HCT116 (cell line): Measurements from ENCODE around the gene KRTAP4-3. TPM values are rescaled to one million over a fixed set of nuclear protein-coding genes. Genes with fewer than 3 reads are reported as not detected.

ENCODE experiments used
- ATAC-seq: fragments of 200-7000 bp; cut with Tn5 transposase; 2 replicates; pipeline ENCODE4 v1.9.1; 2020; ENCODE audit warnings: mild to moderate bottlenecking, moderate library complexity
- Bru-seq: library from RNA; stranded (reverse); fragments of 400-500 nt; gene quantifications from one replicate; lab custom pipeline; 2021; lab: Mats Ljungman, UMichigan
- BruChase-seq, 2 experiments: library from RNA; stranded (reverse); fragments of 400-500 nt; gene quantifications; one replicate each; lab custom pipeline; 2021; lab: Mats Ljungman, UMichigan
- BruUV-seq: library from RNA; stranded (reverse); fragments of 400-500 nt; replicated peaks from 2 replicates; lab custom pipeline; 2021; lab: Mats Ljungman, UMichigan
- CTCF ChIA-PET: fragments of 300-600 bp; sonication (Branson Sonifier 250); formaldehyde crosslinking; loops from one replicate; lab custom pipeline; 2021; ENCODE audit warnings: antibody characterized with exemption; lab: Charles Lee
- POLR2A ChIA-PET: fragments of 300-600, 350-600 bp; sonication (Branson Sonifier 250); formaldehyde crosslinking; loops from one replicate; lab custom pipeline; 2021; ENCODE audit warnings: antibody characterized with exemption; lab: Charles Lee
- RAD21 ChIA-PET, 2 experiments: fragments of 300-600 bp; sonication (Branson Sonifier 250); formaldehyde crosslinking; loops; one replicate each; lab custom pipeline; 2023; ENCODE audit warnings: low total read pairs in 2 of 2; ENCODE audit not compliant: uncharacterized antibody in 2 of 2, unreplicated experiment in 2 of 2, low non-redundant PET in 1 of 2; lab: Charles Lee
- DNase-seq: peaks from one replicate; pipeline ENCODE4 v3.0.0-alpha.2; 2010; ENCODE audit warnings: low read depth, low spot score
- H2AFZ ChIP-seq: fragments of 200-600 bp; shearing (Covaris generic), sonication (generic); 2 replicates; pipeline ENCODE4 v1.6.1; 2017; ENCODE audit warnings: low read depth, mixed run types, mixed read lengths, antibody characterized with exemption, low read length; ENCODE audit not compliant: poor library complexity, severe bottlenecking
- H3K27ac ChIP-seq: 2 replicates; pipeline ENCODE4 v1.5.1; 2012; ENCODE audit warnings: low read depth, low read length
- H3K27me3 ChIP-seq: fragments of 200-600 bp; sonication (generic); 2 replicates; pipeline ENCODE4 v1.6.1; 2016; ENCODE audit warnings: mixed run types, low read length, mixed read lengths; ENCODE audit not compliant: insufficient read depth
- H3K36me3 ChIP-seq, 2 experiments: fragments of 200-500 bp in 1 of 2; fragments of 200-600 bp in 1 of 2; sonication (Bioruptor generic) in 1 of 2; sonication (generic) in 1 of 2; 2 replicates each; pipeline versions ENCODE4 v1.5.1 to v1.6.1; 2014 to 2016; ENCODE audit warnings: low read length in 2 of 2, inconsistent platforms in 1 of 2, mixed read lengths in 1 of 2, mixed run types in 1 of 2; ENCODE audit not compliant: insufficient read depth in 2 of 2, control insufficient read depth in 1 of 2
- H3K4me1 ChIP-seq, 2 experiments: fragments of 200-600 bp in 1 of 2; sonication (generic) in 1 of 2; 2 replicates each; pipeline versions ENCODE4 v1.5.1 to v1.6.1; 2012 to 2017; ENCODE audit warnings: low read length in 2 of 2, inconsistent platforms in 1 of 2, mild to moderate bottlenecking in 1 of 2, mixed read lengths in 1 of 2, mixed run types in 1 of 2, moderate library complexity in 1 of 2; ENCODE audit not compliant: insufficient read depth in 2 of 2, control insufficient read depth in 1 of 2
- H3K4me2 ChIP-seq: fragments of 200-600 bp; sonication (generic); 2 replicates; pipeline ENCODE4 v1.6.1; 2017; ENCODE audit warnings: mixed run types, low read length, mixed read lengths
- H3K4me3 ChIP-seq, 2 experiments: fragments of 200-600 bp in 1 of 2; sonication (generic) in 1 of 2; replicated peaks in 1 of 2; 2 replicates each; pipeline ENCODE4 v1.5.1; 2011 to 2016; ENCODE audit warnings: low read length in 2 of 2, control low read depth in 1 of 2, low read depth in 1 of 2, mild to moderate bottlenecking in 1 of 2, mixed read lengths in 1 of 2, mixed run types in 1 of 2
- H3K79me2 ChIP-seq: fragments of 200-600 bp; sonication (generic); 2 replicates; pipeline ENCODE4 v1.6.1; 2017; ENCODE audit warnings: mild to moderate bottlenecking, mixed run types, low read length, moderate library complexity, mixed read lengths; ENCODE audit not compliant: insufficient read depth
- H3K9ac ChIP-seq: fragments of 200-600 bp; sonication (generic); 2 replicates; pipeline ENCODE4 v1.6.1; 2016; ENCODE audit warnings: low read length, mixed read lengths
- H3K9me2 ChIP-seq: fragments of 200-600 bp; sonication (generic), shearing (Covaris generic); 2 replicates; pipeline ENCODE4 v1.6.1; 2017; ENCODE audit warnings: mixed run types, mild to moderate bottlenecking, moderate library complexity; ENCODE audit not compliant: insufficient read depth
- H3K9me3 ChIP-seq, 2 experiments: fragments of 200-500 bp in 1 of 2; fragments of 200-600 bp in 1 of 2; sonication (Bioruptor generic) in 1 of 2; sonication (generic) in 1 of 2; 2 replicates each; pipeline ENCODE4 v1.6.1; 2014 to 2017; ENCODE audit warnings: low read length in 2 of 2, mixed read lengths in 2 of 2, inconsistent platforms in 1 of 2, low read depth in 1 of 2, mild to moderate bottlenecking in 1 of 2, mixed run types in 1 of 2, moderate library complexity in 1 of 2; ENCODE audit not compliant: control insufficient read depth in 1 of 2, insufficient read depth in 1 of 2
- H4K20me1 ChIP-seq: fragments of 200-600 bp; sonication (generic), shearing (Covaris generic); 2 replicates; pipeline ENCODE4 v1.6.1; 2017; ENCODE audit warnings: mixed run types, mild to moderate bottlenecking, moderate library complexity; ENCODE audit not compliant: insufficient read depth
- CEBPB ChIP-seq: IDR thresholded peaks from 2 replicates; pipeline ENCODE4 v1.6.1; 2012; ENCODE audit warnings: low read depth
- EZH2phosphoT487 ChIP-seq: fragments of 200-600 bp; IDR thresholded peaks from 2 replicates; pipeline ENCODE4 v1.6.1; 2018; ENCODE audit warnings: antibody characterized with exemption, borderline replicate concordance
- FOSL1 ChIP-seq: IDR thresholded peaks from 2 replicates; pipeline ENCODE4 v1.6.1; 2012; ENCODE audit warnings: low read depth
- JUND ChIP-seq: IDR thresholded peaks from 2 replicates; pipeline ENCODE4 v1.6.1; 2012
- POLR2A ChIP-seq: IDR thresholded peaks from 2 replicates; pipeline ENCODE4 v1.7.0; 2011; ENCODE audit warnings: borderline replicate concordance; ENCODE audit not compliant: insufficient read depth, insufficient read length; ENCODE audit errors: extremely low read depth
- POLR2AphosphoS5 ChIP-seq: IDR thresholded peaks from 2 replicates; pipeline ENCODE4 v1.6.1; 2011; ENCODE audit warnings: mild to moderate bottlenecking, low read depth, low read length, moderate library complexity
- RAD21 ChIP-seq: IDR thresholded peaks from 2 replicates; pipeline ENCODE4 v1.6.1; 2012; ENCODE audit warnings: low read depth, mild to moderate bottlenecking
- SP1 ChIP-seq: IDR thresholded peaks from 2 replicates; pipeline ENCODE4 v1.6.1; 2012; ENCODE audit warnings: low read depth
- SRF ChIP-seq: IDR thresholded peaks from 2 replicates; pipeline ENCODE4 v1.6.1; 2012; ENCODE audit warnings: low read depth
- ZFX ChIP-seq: fragments of 450-650 bp; IDR thresholded peaks from 2 replicates; pipeline ENCODE4 v1.6.1; 2017
- ZNF274 ChIP-seq: fragments of 200-500 bp; sonication (Bioruptor generic); IDR thresholded peaks from 2 replicates; pipeline ENCODE4 v1.6.1; 2014; ENCODE audit warnings: mild to moderate bottlenecking, low read depth, low read length, inconsistent platforms
- intact Hi-C: fragments of 100-400 bp; cut with micrococcal nuclease; formaldehyde crosslinking; loops from 2 replicates; pipeline ENCODE4 v1.10.0; 2022
- long read RNA-seq: library from polyadenylated mRNA; unstranded; transcript quantifications from one replicate; pipeline ENCODE4 v2.0.0, GENCODE V29; 2021; ENCODE audit not compliant: unreplicated experiment
- polyA plus RNA-seq: library from polyadenylated mRNA; unstranded; fragments of >200 nt; gene quantifications from 2 replicates; pipeline ENCODE4 v1.2.1, GENCODE V29; 2012; ENCODE audit warnings: missing spikeins
- total RNA-seq: library from RNA; stranded (reverse); gene quantifications from one replicate; pipeline ENCODE4 v1.2.1, GENCODE V29; 2021; ENCODE audit not compliant: unreplicated experiment
- TF ChIP-seq, protein P1 (sequence below): IDR thresholded peaks from 2 replicates; pipeline ENCODE4 v1.6.1; 2012

The KRTAP4-3 gene
- total RNA-seq = not detected
- not detected in 2 replicates for polyA plus RNA-seq
- not detected for Bru-seq, nascent RNA
- not detected for BruChase-seq, experiment 1, labeled RNA remaining after a 6-hour chase
- BruChase-seq, experiment 2, labeled RNA remaining after a 2-hour chase = not detected
- long read RNA-seq = 0 reads

DNA sequence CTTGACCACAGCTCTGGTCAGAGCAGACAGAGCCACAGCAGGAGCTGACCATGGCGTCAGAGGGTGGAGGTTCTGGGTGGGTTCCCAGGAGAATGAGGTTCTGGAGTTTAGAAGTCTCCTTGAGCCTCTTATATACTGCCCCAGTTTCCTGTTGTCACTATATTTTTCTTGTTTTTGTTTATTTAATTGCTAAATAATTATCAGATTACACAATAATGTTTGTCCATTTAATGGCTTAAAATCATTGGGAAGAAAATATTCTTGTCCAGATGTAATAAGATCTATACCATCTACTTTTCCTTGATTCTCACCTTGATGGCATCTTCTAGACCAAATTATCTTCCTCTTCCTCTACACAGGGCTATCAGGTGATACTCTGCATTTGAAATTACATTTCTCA, at the start of gene KRTAP4-3:
KRTAP4-3 (minus strand) TSS at position 101 of the 400 bp plus-strand sequence; CDS start at position 52, 49 bp downstream.
- Histone ChIP-seq H3K4me3 (no peak within 1 kb of the TSS), H3K27ac (no peak within 1 kb of the TSS), H3K36me3 (no peaks in the 10 kb centered on the region), H3K9me3 (no peaks in the 10 kb centered on the region; a peak in 1 of 4 replicates), H2AFZ (no peak within 1 kb of the TSS), H3K9ac (no peak within 1 kb of the TSS), H3K27me3 (no peaks in the 10 kb centered on the region), H3K4me2 (no peak within 1 kb of the TSS), H3K4me1 (no peaks in the 10 kb centered on the region), H3K9me2 (no peaks in the 10 kb centered on the region), H3K79me2 (no peaks in the 10 kb centered on the region), H4K20me1 (no peaks in the 10 kb centered on the region)
- ChIA-PET RAD21 (no interaction called here), POLR2A (no interaction called here), CTCF (no interaction called here)
- TF ChIP-seq POLR2AphosphoS5 (no peak), SRF (no peak)
- ATAC-seq = no peak
- DNase-seq = no peak
- intact Hi-C loops = no loop called here
- BruUV-seq = no TSS peak

DNA sequence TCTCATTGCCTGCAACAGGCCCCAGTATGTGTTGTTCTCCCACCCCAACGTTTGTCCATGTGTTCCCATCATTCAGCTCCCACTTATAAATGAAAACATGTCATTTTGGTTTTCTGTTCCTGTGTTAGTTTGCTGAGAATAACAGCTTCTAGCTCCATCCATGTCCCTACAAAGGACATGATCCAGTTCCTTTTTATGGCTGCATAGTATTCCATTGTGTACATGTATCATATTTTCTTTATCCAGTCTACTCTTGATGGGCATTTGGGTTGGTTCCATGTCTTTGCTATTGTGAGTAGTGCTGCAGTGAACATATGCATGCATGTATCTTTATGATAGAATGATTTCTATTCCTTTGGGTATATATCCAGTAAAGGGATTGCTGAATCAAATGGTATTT, 47.7 kb upstream of the KRTAP4-3 start:
- ATAC-seq (no peak), DNase-seq (no peak)
- Histone ChIP-seq H4K20me1 (no peaks in the 10 kb centered on the region), H3K36me3 (no peaks in the 10 kb centered on the region), H3K4me3 (no peak overlapping the region), H3K79me2 (no peaks in the 10 kb centered on the region), H3K9ac (no peak overlapping the region), H3K9me2 (no peaks in the 10 kb centered on the region), H3K4me2 (no peak overlapping the region), H2AFZ (no peak overlapping the region), H3K27me3 (no peaks in the 10 kb centered on the region), H3K4me1 (peaks cover 6 to 19% of the 10 kb centered on the region in 2 experiments), H3K27ac (no peak overlapping the region), H3K9me3 (no peaks in the 10 kb centered on the region)
- intact Hi-C loops = no loop called here
- ChIA-PET CTCF (no interaction called here), RAD21 (no interaction called here), POLR2A (no interaction called here)
- TF ChIP-seq EZH2phosphoT487 (no peak), RAD21 (no peak), JUND (no peak), SP1 (no peak), POLR2A (no peak), CEBPB (no peak), POLR2AphosphoS5 (no peak), FOSL1 (no peak), ZFX (no peak), ZNF274 (no peak)
- TF ChIP-seq, protein P1, sequence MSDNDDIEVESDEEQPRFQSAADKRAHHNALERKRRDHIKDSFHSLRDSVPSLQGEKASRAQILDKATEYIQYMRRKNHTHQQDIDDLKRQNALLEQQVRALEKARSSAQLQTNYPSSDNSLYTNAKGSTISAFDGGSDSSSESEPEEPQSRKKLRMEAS = no peak
- no TSS peak for BruUV-seq
